Measurements from ENCODE around the gene LRAT. TPM values are rescaled to one million over a fixed set of nuclear protein-coding genes. Genes with fewer than 3 reads are reported as not detected.
A peak's percentile ranks its signal among the peaks of the same experiment; 100 is the strongest.

The LRAT gene
- total and polyA plus RNA-seq, 2 of the 8 experiments (the other 6 are each of a cell fraction or from before 2014, with no cell fraction given): 4.3 to 10.3 TPM

DNA sequence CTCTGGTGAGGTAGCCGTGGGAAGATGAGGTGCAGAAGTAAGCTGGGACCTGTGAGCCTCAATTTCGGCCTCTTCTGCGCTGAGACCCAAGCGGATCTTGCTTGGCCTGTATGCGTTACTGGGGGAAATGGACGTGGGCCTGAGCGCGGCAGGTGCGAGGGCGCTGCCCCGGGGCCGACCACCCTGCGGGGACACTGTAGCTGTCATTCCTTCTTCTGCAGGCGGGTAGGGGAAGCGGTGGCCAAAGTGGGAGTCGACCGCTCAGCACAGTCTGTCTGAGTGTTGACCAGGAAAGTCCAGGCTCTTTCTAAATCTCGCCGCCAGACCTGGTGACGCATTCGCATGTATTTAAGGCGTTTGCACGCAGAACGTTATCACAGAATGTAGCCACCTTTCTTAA is 3.3 kb upstream of the LRAT start:
- peak in 1 of 2 experiments; percentile 51 for DNase-seq (ENCODE audit: low read depth in 1 of 2, low spot score in 2 of 2)
- CTCF ChIA-PET (ENCODE audit: partially characterized antibody): interaction anchor here (0.8 to 3.2 kb wide), 13 partner anchors 9 to 181 kb away, joined by 3 to 14 read pairs (median 4); no protein-coding TSS in a partner anchor

More for the DNA sequence above, 3.3 kb upstream of the LRAT start:
- Histone ChIP-seq H4K91ac (replicated peaks; ENCODE audit: insufficient read length, low read length) (no peak overlapping the region), H3K36me3 (ENCODE audit: control insufficient read depth in 2 of 4, insufficient read depth in 4 of 4, low read length in 3 of 4) (no peaks in the 10 kb centered on the region), H3K9me3 (ENCODE audit: insufficient read depth in 2 of 2, low read depth in 1 of 2, low read length in 1 of 2) (no peaks in the 10 kb centered on the region), H2BK12ac (ENCODE audit: low read depth, low read length) (peak overlapping the region; percentile 11; the same call in 1 of the 2 replicates), H2BK5ac (ENCODE audit: low read depth, low read length) (no peak overlapping the region; the same call in 1 of the 2 replicates), H3K4me2 (ENCODE audit: insufficient read depth in 1 of 2, low read depth in 2 of 2, low read length in 2 of 2) (peak overlapping the region; percentile 83 to 99), H3K23me2 (ENCODE audit: low read depth, low read length) (peaks cover 25% of the 10 kb centered on the region), H3K18ac (ENCODE audit: extremely low read depth, low read length) (no peak overlapping the region), H3K27me3 (replicated peaks in 1 of 4; ENCODE audit: control insufficient read depth in 3 of 4, extremely low read depth in 1 of 4, insufficient read depth in 3 of 4, low read length in 3 of 4) (peaks cover 0 to 33% (median 26%) of the 10 kb centered on the region in 4 experiments; a peak in 6 of 7 replicates), H4K5ac (ENCODE audit: insufficient read length, low read depth, low read length) (no peak overlapping the region), H2BK15ac (ENCODE audit: low read length) (no peak overlapping the region), H2BK120ac (replicated peaks; ENCODE audit: low read depth, low read length) (peak overlapping the region; percentile 13), H3K14ac (ENCODE audit: insufficient read length) (no peak overlapping the region), H3K9ac (replicated peaks in 1 of 4; ENCODE audit: extremely low read depth in 1 of 4, low read depth in 3 of 4, low read length in 3 of 4) (no peak overlapping the region), H3K79me1 (ENCODE audit: low read depth, low read length) (peaks cover 2% of the 10 kb centered on the region; the same call in 1 of the 2 replicates), H3K56ac (replicated peaks; ENCODE audit: insufficient read length, low read depth, low read length) (no peak overlapping the region), H3K79me2 (ENCODE audit: control insufficient read depth in 1 of 2, insufficient read depth in 2 of 2, low read length in 2 of 2) (peaks cover 0 to 9% of the 10 kb centered on the region in 2 experiments; a peak in 2 of 4 replicates), H2BK20ac (ENCODE audit: low read length) (no peak overlapping the region; the same call in 1 of the 2 replicates), H2AK5ac (ENCODE audit: low read depth, low read length) (no peak overlapping the region), H2AFZ (ENCODE audit: low read length) (no peak overlapping the region), H3K4ac (replicated peaks; ENCODE audit: insufficient read length, low read depth, low read length) (no peak overlapping the region), H3K27ac (ENCODE audit: low read depth, low read length) (no peak overlapping the region), H4K20me1 (replicated peaks in 1 of 2; ENCODE audit: control insufficient read depth in 1 of 2, insufficient read depth in 2 of 2, low read length in 2 of 2) (no peaks in the 10 kb centered on the region), H3K23ac (ENCODE audit: insufficient read length) (no peak overlapping the region), H3K4me3 (ENCODE audit: extremely low read depth in 1 of 4, insufficient read depth in 2 of 4, low read depth in 3 of 4, low read length in 4 of 4) (peak overlapping the region in 3 of 4 experiments; percentile 6 to 50 (median 15); a peak in 4 of 8 replicates), H3K4me1 (replicated peaks in 1 of 4; ENCODE audit: control insufficient read depth in 3 of 4, insufficient read depth in 4 of 4, low read length in 3 of 4) (peaks cover 9 to 30% (median 22%) of the 10 kb centered on the region in 4 experiments), H4K8ac (ENCODE audit: extremely low read depth, insufficient read depth, low read length) (peak overlapping the region; percentile 7; the same call in 1 of the 2 replicates)
- TF ChIP-seq GABPA (IDR thresholded peaks at IDR 0.05; ENCODE audit: borderline replicate concordance, insufficient read depth, low read length) (no peak), SP1 (IDR thresholded peaks at IDR 0.05; ENCODE audit: low read depth, low read length) (no peak), E2F6 (IDR thresholded peaks at IDR 0.05) (peak; percentile 39; the same call in 1 of the 2 replicates), SUZ12 (IDR thresholded peaks at IDR 0.05; ENCODE audit: low read length) (peak; percentile 37; the same call in 1 of the 2 replicates), RFX5 (IDR thresholded peaks at IDR 0.05; ENCODE audit: borderline replicate concordance, low read depth, low read length) (no peak)
- no peak for FAIRE-seq
- WGBS, 2 experiments (ENCODE audit: extremely low coverage in 1 of 2, insufficient coverage in 1 of 2, insufficient read length in 1 of 2, insufficient replicate concordance in 2 of 2, low coverage in 1 of 2, low lambda C conversion rate in 2 of 2, missing lambda C conversion rate in 1 of 2): 26% methylated on average over 24 of the region's 24 CpGs; no CpG with 5 or more reads in 1 of the 2 experiments
- POLR2A ChIA-PET (ENCODE audit: partially characterized antibody): interaction anchor here (1.2 to 8.3 kb wide), 4 partner anchors 16 to 185 kb away, joined by 3 to 80 read pairs (median 4); no protein-coding TSS in a partner anchor
